GM21515 (cell line): ENCODE results near the gene SLC66A2.

Experiments
- ATAC-seq: cut with Tn5 transposase; IDR thresholded peaks from one replicate; pipeline ENCODE4 v1.9.1; 2021; ENCODE audit not compliant: unreplicated experiment

The SLC66A2 gene

DNA sequence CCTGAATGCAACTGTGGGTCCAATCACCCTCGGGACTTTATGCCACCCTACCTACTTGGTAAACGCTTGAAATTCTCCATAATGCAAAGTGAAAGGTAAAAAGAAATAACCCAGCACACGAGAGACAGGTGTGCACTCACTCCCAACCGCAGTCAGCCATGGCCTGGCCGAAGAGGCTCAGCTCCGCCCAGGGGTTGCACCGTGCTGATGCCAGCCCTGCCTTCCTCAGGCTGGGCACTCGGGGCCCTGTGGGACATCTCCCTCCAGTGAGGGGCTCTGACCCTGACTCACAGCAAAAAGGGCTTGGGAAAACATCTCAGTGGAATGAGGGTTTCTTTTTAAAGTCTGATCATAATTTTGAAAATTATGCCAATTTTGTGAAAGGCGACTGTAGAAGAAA lies 13.3 kb downstream of the SLC66A2 start:
- ATAC-seq: no peak

DNA sequence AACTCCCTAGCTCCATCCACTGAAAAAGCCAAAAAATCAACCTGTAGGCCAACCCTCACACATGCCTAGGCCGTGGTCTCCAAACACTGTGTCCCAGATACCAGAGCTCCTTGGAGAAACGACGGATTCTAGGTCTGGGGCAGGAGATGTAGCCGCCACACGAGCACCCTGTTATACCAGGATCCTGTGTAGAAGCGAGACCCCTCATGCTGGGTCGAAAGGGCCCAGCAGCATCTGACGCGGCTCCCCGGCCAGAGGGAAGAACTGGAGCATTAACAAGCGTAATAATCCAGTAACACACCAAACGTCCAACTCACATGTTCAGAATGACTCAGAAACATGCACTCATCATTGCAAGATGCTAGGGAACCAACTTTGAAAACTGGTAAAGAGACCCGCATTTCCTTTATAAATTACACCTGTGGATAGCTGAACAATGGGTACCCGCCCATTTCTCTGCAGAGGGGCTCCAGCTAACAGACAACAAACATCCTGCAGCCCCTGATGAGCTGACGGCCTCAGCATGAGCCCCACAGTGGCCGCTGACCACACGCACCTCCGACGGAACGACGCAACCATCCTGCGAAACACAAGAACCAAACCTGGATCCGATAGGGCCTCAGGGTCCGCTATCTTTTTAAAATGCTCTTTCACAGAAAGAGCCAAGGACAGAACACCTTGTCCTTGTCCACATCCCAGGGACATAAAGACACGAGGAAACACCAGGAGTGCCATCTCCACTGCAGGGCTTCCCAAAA lies 14.2 kb downstream of the SLC66A2 start:
- ATAC-seq: no peak

DNA sequence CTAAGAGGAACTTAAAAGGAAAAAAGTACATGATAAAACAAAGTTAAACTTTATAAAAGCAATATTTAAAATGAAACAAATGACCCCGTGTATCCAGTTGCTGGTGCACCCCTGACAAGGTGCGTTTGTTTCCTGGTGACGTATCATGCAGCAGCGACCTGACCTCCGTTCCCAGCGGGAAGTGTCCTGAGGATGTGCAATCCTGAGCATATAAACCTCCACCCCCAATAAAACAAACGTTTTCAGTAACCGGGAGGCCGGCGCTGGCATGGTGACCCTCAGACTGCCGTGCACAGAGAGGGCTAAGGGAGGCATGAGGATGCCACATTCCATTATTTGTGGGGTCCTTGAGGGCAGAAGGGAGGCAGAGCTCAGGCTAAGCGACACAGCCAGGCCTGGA lies 14.8 kb downstream of the SLC66A2 start:
- no peak for ATAC-seq

DNA sequence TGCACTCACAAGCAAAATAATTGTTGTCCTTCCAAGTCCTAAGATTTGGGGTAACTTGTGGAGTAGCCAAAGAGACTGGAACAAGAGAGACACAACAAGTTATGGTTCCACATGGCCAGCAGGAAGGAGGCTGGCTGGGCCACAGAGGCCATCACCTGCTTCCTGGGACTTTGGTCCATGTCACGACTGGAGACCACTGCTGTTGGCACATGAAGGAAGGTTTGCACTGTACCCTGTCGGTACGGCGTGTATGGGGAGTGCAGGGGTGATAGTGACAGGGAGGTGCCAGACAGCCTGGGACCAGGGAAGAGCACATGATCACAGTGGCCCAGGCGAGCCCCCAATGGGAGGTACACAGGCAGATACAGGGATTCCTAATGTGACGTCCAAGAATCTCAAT lies 15.5 kb downstream of the SLC66A2 start:
- ATAC-seq: no peak

DNA sequence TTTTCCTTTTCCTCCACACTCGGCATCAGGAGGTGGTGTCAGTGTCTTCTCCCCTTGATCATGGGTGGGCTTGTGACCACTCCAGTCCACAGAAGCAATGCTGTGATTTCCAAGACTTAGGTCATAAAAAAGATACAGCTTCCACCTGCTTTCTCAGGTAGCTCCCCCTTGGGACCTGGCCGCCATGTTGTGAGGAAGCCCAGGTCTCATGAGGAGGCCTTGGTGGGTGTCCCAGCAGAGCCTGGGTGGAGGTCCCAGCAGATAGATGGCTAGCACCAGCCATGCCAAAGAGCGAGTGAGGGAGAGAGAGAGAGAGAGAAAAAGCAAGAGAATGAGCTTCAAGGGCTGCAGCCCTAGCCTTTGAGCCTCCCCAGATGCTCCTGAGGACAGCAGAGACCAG lies 16.0 kb downstream of the SLC66A2 start:
- no peak for ATAC-seq

DNA sequence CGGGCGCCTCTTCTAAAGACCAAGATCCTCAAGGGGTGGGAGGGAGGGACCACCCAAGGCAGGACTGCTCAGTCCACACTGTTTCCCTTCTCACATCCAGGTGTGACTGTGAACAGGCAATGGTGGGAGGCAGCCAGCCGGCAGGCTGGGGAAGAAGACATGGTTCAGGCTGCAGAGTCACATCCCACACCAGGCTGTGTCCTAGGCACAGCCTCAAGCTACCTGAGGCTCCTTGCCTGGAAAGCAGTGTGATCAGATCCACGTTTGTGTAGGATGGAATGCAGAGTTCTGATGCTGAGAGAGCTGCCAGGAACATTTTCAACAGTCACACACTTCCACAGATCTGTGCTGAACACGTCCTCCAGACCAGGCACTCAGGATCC lies 16.4 kb downstream of the SLC66A2 start:
- no peak for ATAC-seq

DNA sequence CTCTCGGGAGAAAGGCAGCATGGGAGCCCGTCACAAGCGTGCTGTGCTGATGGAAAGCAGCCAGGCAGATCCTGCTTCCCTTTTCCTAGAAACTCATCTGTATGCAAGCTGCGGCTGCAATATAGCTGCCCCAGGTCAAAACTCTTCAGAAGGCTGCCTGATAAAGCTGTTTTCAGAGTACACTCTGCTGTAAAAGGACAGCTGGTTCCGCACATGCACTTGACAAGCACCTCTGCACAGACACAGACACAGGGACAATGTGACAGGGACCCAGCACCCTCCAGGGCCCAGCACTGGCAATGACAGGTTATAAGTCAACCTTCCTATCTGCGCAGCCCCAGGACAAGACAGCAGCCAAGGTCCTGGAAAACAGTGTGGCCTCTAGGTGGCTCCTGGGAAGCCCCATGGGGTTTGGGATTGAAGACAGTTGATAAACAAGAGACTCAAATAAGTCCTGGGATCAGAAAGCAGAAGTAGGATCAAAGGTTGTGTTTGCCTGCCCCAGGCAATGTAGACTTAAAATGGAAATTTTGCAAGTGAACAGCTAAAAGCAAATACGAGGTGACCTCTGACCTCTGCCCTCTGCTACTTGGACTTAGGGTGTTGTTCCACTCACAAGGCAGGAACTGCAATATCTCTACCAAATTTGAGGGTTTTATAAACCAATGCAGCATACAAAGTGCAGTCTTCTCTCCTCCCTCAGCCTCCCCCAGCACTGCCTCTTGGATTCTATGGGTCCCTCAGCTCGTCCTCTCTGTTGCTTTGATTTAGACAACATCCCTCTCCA lies 16.9 kb downstream of the SLC66A2 start:
- no peak for ATAC-seq

DNA sequence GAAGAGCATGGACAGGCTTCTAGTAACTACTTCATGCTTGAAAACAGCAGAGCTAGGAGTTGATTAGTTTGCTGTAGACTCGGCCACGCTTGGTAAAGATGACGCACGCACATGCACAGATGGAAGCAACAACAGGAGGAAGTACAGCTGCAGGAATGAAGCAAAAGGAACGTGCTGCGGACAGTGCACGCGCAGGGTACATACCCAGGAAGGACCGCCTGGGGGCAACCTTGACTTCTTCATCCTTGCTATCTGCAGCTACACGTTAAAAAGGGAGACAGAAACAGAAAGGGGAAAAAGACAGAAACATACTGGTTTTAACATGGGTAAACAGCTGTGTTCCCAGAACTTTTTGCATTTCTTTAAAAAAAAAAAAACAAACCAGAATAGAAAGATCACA lies 17.7 kb downstream of the SLC66A2 start:
- ATAC-seq: no peak

DNA sequence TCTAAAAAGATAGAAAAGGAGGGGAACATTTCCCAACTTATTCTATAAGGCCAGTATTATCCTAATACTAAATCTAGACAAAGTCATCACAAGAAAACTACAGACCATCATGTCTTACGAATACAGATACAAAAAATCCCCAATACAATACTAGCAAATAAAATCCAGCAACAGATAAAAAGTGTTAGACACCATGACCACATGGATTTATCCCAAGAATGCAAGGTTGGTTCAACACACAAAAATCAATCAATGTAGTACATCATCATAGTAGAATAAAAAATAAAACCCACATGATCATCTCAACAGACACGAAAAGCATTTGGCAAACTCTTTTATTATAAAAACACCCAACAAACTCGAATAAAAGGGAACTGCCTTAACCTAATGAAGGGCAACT lies 18.5 kb downstream of the SLC66A2 start:
- ATAC-seq: no peak

DNA sequence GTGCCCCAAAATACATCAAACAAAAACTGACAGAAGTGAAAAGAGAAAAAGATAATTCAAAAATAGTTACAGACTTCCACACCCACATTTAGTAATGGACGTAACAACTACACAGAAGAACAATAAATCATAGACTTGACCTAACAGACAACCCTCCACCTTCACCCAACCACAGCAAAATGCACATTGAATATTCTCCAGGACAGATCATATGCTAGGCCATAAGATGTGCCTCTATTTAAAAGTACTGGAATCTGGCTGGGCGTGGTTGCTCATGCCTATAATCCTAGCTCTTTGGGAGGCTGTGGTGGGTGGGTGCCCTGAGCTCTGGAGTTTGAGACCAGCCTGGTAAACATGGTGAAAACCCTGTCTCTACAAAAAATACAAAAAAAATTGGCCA lies 20.0 kb downstream of the SLC66A2 start:
- no peak for ATAC-seq

DNA sequence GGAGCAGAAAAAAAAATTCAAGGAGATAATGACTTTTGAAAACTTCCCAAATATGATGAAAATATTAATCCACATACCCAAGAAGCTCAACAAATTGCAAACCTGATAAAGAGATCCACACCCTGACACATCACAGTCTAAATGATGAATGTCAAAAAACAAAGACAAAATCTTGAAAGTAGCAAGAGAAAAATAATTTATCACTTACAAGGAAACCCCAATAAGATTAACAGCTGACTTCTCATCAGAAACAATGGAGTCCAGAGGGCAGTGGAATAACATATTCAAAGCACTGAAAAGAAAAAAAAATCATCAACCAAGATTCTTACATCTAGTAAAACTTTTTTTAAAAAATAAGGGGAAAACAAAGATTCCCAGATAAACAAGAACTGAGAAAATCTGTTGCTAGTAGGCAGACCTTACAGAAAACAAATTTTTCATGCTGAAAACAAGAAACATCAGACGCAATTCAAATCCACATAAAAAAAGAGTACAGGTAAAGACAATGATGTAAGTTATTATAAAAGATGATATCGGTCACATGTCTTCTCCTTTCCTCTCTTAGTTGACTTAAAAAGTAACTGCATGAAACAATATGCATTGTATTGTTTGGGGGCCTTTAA lies 21.3 kb downstream of the SLC66A2 start:
- ATAC-seq: no peak

DNA sequence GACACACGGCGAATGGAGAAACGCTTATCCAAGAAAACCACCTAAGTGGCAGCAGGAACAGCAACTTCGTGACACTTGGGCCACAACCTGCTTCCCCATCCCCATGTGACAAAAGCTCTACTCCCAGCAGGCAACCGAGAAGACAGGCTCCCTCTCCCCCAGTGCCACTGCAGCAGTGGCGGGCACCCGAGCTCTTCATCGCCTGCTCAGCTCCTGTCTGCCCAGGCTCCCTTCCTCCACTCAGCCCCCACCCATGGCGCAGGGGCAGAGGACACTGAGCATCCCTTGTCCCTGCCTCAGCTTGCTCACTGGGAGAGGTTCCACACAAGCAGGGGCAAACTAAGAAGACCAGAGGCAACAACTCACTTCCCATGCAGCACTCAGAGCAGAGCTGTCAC lies 22.9 kb downstream of the SLC66A2 start:
- no peak for ATAC-seq

DNA sequence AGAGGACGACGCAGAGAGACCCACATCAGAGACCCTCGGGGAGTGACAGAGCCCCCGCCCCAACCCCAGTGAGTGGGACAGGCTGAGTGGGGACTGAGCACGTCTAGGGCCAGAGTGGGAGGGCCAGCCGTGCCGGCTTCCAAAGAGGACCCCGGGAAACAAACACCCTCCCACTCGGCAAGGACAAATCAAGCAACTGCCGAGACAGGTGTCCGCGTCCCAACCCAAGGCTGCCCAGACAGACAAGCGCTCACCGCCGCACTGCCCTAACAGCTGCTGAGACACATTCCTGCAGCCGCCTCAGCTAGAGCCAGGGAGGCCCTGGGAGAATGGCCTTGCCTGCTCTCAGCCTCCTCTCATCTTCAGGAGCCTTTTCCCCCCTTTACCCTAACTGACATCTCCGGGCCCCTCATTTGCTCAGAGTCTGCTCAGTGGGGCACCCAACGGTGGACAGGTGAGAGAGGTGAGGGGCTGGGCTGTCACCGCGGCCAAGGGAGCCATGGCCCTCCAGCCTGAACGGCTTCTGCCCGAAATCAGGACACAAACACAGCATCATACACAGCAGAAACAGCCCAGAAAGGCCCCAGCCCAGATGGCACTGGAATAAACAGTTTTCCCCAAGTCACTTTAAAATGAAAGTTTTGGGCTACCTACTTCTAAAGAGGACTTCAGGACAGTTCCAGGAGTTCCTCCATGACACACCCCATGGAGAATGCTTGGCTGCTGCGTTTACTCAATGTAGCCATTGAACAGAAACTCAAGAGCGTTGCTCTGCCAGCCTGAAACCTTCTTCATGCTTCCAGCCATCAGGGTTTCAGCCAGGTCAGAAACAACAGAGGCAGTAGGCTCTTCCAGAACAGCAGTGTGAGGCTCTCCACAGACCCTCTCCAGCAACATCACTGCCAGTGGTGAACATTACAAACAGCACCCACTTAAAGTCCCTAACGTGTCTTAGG lies 23.6 kb downstream of the SLC66A2 start:
- ATAC-seq: no peak

DNA sequence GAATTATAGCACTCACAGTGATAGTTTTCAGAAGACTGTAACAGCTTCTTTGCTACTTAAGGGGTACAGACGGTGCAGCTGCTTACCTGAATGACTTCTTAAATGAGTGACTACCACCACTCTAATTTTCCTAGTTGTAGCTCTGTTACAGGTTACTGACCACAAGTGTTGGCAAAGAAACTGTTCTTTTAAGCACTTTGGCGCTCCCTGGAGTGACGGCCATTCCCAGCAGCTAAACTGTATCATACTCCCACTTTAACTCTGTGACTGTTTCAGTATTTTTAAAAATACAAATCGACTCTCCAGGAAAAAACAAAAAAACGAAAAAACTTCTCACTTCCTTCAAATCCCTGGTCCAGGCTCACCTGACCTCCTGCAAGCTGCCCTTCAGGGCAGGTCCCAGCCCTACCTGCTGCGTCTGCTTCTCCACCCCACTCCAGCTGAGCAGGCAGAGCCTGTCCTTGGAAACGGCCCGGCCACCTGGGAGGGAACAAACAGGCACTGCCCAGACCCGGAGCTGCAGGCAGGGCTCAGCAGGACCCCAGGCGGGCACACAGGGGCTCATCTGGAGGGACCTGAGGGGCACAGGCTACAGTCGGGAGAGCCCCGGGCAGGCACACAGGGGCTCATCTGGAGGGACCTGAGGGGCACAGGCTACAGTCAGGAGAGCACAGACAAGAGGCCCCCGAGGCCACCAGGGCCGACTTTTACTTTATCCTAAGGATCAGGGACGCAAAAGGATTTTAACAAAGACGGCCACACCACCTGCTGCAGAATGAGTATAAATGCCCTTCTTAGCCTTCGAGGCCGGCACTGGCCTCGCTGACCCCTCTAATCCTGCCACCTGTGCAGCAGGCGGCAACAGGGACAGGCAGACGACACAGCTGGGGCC lies 24.5 kb downstream of the SLC66A2 start:
- no peak for ATAC-seq

DNA sequence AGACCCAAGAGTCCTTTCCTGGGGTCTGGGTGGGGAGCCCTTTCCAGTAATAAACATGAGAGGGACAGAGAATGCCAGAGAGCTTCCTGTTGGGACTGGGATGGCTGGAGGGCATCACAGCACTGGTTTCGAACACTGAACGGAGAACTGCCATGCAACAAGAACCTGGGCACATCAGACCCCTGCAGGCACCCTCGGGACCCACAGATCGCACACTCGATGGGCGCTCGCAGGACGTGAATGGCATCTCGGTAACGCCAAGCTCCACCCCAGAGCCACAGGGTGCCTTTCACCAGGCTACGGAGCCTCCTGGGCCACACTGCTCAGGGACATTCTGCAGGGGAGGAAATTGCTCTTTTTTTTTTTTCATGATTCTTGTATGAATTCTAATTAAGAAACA lies 25.1 kb downstream of the SLC66A2 start:
- no peak for ATAC-seq

DNA sequence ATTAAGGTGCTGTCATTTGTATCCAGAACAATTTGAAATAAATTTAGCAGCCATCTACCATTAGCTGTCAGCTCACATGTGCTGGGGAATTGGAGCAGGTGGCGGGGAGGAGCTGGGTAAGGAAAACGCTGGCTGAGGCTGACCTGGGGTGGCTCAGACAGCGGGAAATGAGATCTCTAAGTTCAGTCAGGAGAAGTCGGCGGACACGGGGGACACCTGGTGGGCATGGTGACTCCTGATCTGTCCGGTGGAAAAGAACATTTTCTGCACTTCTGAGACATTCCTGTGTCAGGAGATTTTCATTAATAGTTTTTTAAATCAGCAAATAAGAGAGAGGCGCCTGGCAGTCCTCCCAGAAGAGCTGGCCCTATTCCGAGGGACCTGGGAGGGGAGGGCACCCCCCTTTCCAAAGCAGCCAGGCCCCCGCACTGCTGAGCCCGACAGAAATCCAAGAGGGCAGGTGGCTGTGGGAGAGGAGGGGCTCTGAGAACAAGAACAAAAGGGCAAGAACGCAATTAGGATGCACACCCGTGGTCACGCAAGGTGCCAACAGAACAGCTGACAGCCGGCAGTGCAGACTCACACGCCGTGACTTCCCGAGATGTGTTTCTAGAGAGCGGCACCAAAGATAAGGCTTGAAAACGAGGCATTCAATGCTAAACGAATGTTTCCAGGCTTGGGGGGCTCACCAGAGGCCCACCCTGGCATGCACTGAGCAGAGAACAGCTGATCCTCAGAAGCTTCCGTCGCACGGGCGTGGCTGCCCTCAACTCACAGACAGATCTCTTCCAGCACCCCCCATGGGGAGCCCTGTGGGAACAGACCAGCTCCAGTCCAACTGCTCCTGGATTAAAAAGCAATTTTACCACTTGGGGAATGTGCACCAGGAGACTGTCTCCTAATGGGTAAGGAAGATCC lies 26.4 kb downstream of the SLC66A2 start:
- ATAC-seq: no peak

DNA sequence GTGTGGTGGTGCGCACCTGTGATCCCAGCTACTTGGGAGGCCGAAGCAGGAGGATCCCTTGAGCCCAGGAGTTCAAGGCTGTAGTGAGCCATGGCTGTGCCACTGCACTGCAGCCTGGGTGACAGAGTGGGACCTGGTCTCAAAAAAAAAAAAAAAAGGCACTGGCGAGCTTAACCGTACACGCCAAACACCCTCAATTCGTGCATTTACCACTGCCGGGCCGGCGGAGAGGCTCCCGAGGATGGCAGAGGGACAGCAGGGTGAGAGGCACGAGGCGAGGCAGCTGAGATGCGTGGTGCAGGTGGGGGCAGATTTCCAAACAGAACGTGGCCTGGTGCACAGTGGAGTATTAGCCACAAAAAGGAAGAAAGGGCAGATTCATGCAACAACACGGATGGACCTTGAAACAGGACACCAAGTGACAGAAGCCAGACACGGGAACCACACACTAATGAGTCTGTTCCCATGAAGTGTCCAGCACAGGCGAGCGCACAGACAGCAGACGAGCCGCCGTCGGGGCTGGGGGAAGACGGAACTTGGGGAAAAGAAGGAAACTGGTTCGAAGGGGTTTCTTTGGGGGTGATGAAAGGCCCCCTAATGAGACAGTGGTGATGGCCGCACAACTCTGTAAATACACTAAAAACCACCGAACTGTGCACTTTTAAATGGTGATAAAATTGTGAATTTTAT lies 27.4 kb downstream of the SLC66A2 start:
- ATAC-seq: no peak

DNA sequence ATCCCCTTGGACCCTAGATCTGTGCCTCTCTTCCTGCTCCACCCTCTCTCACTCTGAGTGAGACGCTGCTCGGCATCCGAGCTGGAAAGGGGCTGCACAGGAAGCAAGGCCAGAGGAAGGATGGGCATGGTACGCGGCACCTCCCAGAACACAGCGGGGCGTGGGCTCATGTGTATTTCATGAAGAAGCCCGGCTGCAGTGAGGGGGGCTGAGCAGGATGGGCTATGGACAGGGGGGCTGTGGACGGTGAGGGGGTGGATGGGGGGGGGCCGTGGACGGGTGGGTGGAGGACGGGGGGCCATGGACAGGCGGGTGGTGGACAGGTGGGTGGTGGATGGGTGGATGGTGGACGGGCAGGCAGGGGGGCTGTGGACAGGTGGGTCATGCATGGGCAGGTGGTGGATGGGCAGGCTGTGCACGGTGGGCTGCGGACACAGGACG lies 28.5 kb downstream of the SLC66A2 start:
- no peak for ATAC-seq
